Cardiac muscle cell (in vitro differentiated cells and primary cell): ENCODE data around the gene LRRC71. TPM values are rescaled to one million over a fixed set of nuclear protein-coding genes. Genes with fewer than 3 reads are reported as not detected.

Experiments used
- DNase-seq, 2 donors: peaks; one replicate each; pipeline versions ENCODE4 v3.0.0 to v3.0.0-alpha.2; 2010 to 2017; ENCODE audit warnings: low read depth in 1 of 2, low spot score in 1 of 2
- H3K27ac ChIP-seq: fragments of 200-600 bp; sonication (generic); 2 replicates; pipeline ENCODE4 v1.5.1; 2016
- H3K27me3 ChIP-seq: fragments of 200-600 bp; sonication (generic); 2 replicates; pipeline ENCODE4 v1.6.0; 2016; ENCODE audit warnings: control low read depth
- H3K36me3 ChIP-seq: fragments of 200-600 bp; sonication (generic); 2 replicates; pipeline ENCODE4 v1.5.1; 2016; ENCODE audit warnings: control low read depth
- H3K4me1 ChIP-seq: fragments of 200-600 bp; sonication (generic); 2 replicates; pipeline ENCODE4 v1.8.1; 2017; ENCODE audit warnings: low read depth, mild to moderate bottlenecking, mixed run types
- H3K4me3 ChIP-seq: fragments of 200-600 bp; sonication (generic); 2 replicates; pipeline ENCODE4 v1.5.1; 2016; ENCODE audit warnings: mild to moderate bottlenecking
- H3K9me3 ChIP-seq: fragments of 200-600 bp; sonication (generic); 2 replicates; pipeline ENCODE4 v1.5.1; 2017; ENCODE audit warnings: low read depth, mild to moderate bottlenecking, control low read depth
- polyA plus RNA-seq: library from polyadenylated mRNA; unstranded; fragments of >200 nt; fragmentation: Nextera tagmentation; extraction: Ambion mirVana; gene quantifications from 2 replicates; pipeline ENCODE4 v1.2.1, GENCODE V29; 2016
- total RNA-seq: library from RNA; depleted of rRNA; stranded (reverse); fragments of >200 nt; gene quantifications from 2 replicates; pipeline ENCODE4 v1.2.3, GENCODE V29; 2016
- TF ChIP-seq, protein P1 (sequence below): IDR thresholded peaks from 2 replicates; pipeline ENCODE4 v1.5.1; 2012; ENCODE audit warnings: low read depth, mild to moderate bottlenecking, low read length

Gene LRRC71
- total and polyA plus RNA-seq, 2 experiments from 2014 or later, result 0.24 to 0.45 TPM

- H3K4me1 ChIP-seq, result no peaks in the 10 kb centered on the region
- TF ChIP-seq, protein P1, sequence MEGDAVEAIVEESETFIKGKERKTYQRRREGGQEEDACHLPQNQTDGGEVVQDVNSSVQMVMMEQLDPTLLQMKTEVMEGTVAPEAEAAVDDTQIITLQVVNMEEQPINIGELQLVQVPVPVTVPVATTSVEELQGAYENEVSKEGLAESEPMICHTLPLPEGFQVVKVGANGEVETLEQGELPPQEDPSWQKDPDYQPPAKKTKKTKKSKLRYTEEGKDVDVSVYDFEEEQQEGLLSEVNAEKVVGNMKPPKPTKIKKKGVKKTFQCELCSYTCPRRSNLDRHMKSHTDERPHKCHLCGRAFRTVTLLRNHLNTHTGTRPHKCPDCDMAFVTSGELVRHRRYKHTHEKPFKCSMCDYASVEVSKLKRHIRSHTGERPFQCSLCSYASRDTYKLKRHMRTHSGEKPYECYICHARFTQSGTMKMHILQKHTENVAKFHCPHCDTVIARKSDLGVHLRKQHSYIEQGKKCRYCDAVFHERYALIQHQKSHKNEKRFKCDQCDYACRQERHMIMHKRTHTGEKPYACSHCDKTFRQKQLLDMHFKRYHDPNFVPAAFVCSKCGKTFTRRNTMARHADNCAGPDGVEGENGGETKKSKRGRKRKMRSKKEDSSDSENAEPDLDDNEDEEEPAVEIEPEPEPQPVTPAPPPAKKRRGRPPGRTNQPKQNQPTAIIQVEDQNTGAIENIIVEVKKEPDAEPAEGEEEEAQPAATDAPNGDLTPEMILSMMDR, result no peak
- DNase-seq, result no peak
Observed at GRCh38 chr1:156933136-156933535, 12.7 kb downstream of the LRRC71 start.

GRCh38 chr1:156935505-156936128, 15.2 kb downstream of the LRRC71 start:
- no peaks in the 10 kb centered on the region for H3K4me1 ChIP-seq
- H3K36me3 ChIP-seq, result peaks cover 24% of the 10 kb centered on the region
- H3K27ac ChIP-seq, result no peak overlapping the region
- TF ChIP-seq, protein P1, result no peak
- H3K27me3 ChIP-seq, result no peaks in the 10 kb centered on the region
- no peak overlapping the region for H3K4me3 ChIP-seq
- DNase-seq, result no peak
- H3K9me3 ChIP-seq, result no peaks in the 10 kb centered on the region

More at GRCh38 chr1:156933136-156933535, 12.7 kb downstream of the LRRC71 start:
- Histone ChIP-seq H3K36me3 (peaks cover 9% of the 10 kb centered on the region), H3K27ac (no peak overlapping the region), H3K9me3 (no peaks in the 10 kb centered on the region), H3K27me3 (peaks cover 15% of the 10 kb centered on the region), H3K4me3 (no peak overlapping the region)

- H3K36me3 ChIP-seq, result peaks cover 24% of the 10 kb centered on the region
- no peak for DNase-seq
Observed at GRCh38 chr1:156936191-156936590, 15.8 kb downstream of the LRRC71 start.

DNA sequence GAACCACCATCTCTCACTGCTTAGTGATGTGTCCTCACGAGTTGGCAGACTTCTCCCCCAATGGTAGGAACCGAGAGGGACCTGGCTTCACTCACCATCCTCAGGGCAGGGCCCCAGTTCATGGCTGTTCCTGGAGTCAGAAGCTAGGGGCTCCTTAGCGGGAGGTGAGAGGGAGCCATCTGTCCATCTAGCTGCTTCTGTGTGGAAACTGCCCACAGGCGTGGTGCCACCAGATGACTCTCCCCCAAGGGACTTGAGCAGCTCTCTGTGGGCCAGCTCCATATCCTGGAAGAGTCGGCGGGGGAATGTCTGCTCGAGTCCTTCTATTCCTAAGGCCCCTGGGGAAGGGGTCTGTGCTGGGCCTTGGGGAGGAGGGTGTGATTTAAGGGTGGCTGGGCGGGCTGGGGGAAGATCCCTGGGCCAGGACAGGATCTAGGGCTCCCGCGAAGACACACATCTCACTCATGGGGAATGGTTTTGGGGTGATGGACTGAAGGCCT, 16.3 kb downstream of the LRRC71 start:
- Histone ChIP-seq H3K9me3 (no peaks in the 10 kb centered on the region), H3K4me3 (no peak overlapping the region), H3K27ac (no peak overlapping the region), H3K4me1 (no peaks in the 10 kb centered on the region), H3K27me3 (no peaks in the 10 kb centered on the region), H3K36me3 (peaks cover 24% of the 10 kb centered on the region)
- TF ChIP-seq, protein P1, result no peak
- no peak for DNase-seq

More at GRCh38 chr1:156936191-156936590, 15.8 kb downstream of the LRRC71 start:
- Histone ChIP-seq H3K4me1 (no peaks in the 10 kb centered on the region), H3K9me3 (no peaks in the 10 kb centered on the region), H3K27me3 (no peaks in the 10 kb centered on the region), H3K27ac (no peak overlapping the region), H3K4me3 (no peak overlapping the region)
- TF ChIP-seq, protein P1, result no peak

GRCh38 chr1:156937883-156938282, 17.5 kb downstream of the LRRC71 start:
- DNase-seq, result no peak
- H3K27ac ChIP-seq, result no peak overlapping the region
- no peak overlapping the region for H3K4me3 ChIP-seq
- TF ChIP-seq, protein P1, result no peak
- no peaks in the 10 kb centered on the region for H3K27me3 ChIP-seq
- H3K36me3 ChIP-seq, result peaks cover 26% of the 10 kb centered on the region
- no peaks in the 10 kb centered on the region for H3K4me1 ChIP-seq
- no peaks in the 10 kb centered on the region for H3K9me3 ChIP-seq
